ENCODE measurements around the gene GPRC5A. TPM values are rescaled to one million over a fixed set of nuclear protein-coding genes. Genes with fewer than 3 reads are reported as not detected.
"Not testable (repeated sequence)": the region's sequence is repeated elsewhere in the genome, so short reads cannot be mapped to it uniquely, and the experiment has no call there.

GPRC5A gene, protein sequence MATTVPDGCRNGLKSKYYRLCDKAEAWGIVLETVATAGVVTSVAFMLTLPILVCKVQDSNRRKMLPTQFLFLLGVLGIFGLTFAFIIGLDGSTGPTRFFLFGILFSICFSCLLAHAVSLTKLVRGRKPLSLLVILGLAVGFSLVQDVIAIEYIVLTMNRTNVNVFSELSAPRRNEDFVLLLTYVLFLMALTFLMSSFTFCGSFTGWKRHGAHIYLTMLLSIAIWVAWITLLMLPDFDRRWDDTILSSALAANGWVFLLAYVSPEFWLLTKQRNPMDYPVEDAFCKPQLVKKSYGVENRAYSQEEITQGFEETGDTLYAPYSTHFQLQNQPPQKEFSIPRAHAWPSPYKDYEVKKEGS
- total RNA-seq: 25.7 and 27.3 TPM in 2 replicates
- long read RNA-seq, full-length matches to known transcripts: 21 of 25 reads
- long read RNA-seq, partial matches to known transcripts: 2 of 25 reads
- long read RNA-seq, other reads (novel, unspliced or antisense): 2 of 25 reads

DNA sequence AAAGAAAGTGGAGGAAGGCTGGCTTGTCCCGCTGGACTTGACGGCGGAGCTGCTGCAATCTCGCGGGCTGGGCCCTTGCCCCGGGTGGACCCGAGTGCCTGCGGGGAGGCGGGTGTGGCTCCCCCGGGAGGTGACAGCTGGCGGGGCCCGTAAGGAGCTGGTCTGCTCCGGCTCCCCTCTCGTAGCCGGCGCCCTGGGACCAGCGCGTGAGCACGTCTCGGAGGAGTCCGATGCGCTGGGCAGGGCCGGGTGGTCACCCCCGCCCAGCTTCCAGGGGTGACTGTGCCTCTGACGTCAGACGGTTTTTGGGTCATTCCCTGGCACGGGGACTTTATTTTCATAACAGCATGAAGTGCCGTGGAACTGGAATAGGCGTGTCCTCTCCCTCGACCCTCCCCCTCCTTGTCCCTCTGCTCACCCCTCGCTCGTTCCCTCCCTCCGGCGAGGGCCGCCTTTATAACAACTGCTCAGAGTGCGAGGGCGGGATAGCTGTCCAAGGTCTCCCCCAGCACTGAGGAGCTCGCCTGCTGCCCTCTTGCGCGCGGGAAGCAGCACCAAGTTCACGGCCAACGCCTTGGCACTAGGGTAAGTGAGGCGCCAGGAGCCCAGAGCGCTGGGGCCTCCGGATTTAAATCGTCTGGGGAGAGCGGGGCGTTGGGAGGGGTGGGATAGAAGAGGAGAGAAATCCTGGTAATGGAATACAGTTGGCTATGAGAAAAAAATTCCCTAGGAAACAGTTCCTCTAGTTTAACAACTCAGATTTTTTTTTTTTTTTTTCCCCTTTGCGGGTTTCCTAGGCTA is at the start of gene GPRC5A:
GPRC5A (plus strand) TSS at position 483 of the 801 bp plus-strand sequence. CDS start 16,688 bp downstream, outside the sequence.
- H3K27ac Mint-ChIP-seq (ENCODE audit: unreplicated experiment): peak within 1 kb of the TSS; percentile 94
- peaks cover 50% of the 10 kb centered on the region for H3K4me1 Mint-ChIP-seq (ENCODE audit: unreplicated experiment)
- no peaks in the 10 kb centered on the region for H3K36me3 Mint-ChIP-seq (ENCODE audit: unreplicated experiment)
- H3K27me3 Mint-ChIP-seq (ENCODE audit: unreplicated experiment): no peaks in the 10 kb centered on the region
- peak within 1 kb of the TSS; percentile 83 for H3K4me3 Mint-ChIP-seq (ENCODE audit: unreplicated experiment)
- DNase-seq (ENCODE audit: extremely low spot score, unreplicated experiment): peak; percentile 93
- TF ChIP-seq, protein P1, sequence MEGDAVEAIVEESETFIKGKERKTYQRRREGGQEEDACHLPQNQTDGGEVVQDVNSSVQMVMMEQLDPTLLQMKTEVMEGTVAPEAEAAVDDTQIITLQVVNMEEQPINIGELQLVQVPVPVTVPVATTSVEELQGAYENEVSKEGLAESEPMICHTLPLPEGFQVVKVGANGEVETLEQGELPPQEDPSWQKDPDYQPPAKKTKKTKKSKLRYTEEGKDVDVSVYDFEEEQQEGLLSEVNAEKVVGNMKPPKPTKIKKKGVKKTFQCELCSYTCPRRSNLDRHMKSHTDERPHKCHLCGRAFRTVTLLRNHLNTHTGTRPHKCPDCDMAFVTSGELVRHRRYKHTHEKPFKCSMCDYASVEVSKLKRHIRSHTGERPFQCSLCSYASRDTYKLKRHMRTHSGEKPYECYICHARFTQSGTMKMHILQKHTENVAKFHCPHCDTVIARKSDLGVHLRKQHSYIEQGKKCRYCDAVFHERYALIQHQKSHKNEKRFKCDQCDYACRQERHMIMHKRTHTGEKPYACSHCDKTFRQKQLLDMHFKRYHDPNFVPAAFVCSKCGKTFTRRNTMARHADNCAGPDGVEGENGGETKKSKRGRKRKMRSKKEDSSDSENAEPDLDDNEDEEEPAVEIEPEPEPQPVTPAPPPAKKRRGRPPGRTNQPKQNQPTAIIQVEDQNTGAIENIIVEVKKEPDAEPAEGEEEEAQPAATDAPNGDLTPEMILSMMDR (IDR thresholded peaks at IDR 0.05): peak; percentile 49
- H3K9me3 Mint-ChIP-seq (ENCODE audit: unreplicated experiment): no peaks in the 10 kb centered on the region

DNA sequence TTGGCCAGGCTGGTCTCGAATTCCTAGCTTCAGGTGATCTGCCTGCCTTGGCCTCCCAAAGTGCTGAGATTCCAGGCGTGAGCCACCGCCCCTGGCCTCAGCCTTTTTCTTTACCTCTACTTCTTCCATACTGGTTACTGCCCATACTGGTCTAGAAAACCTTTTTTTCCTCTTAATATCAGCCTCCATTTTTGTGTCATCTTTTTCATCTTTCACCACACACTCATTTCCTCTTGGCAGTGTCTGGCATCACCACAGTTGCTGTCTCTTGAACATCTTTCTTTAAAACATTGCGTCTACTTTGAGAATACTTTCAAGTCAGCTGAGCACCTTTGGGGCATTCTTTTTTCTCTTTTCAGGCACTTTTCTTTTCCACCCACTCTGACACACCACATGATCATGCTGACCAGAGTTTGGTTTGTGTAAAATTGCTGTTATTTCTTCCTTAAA is 45.5 kb upstream of the GPRC5A start:
- peak overlapping the region; percentile 77 for H3K27ac Mint-ChIP-seq (ENCODE audit: unreplicated experiment)
- no peaks in the 10 kb centered on the region for H3K36me3 Mint-ChIP-seq (ENCODE audit: unreplicated experiment)
- no peaks in the 10 kb centered on the region for H3K27me3 Mint-ChIP-seq (ENCODE audit: unreplicated experiment)
- no peak for DNase-seq (ENCODE audit: extremely low spot score, unreplicated experiment)
- H3K4me3 Mint-ChIP-seq (ENCODE audit: unreplicated experiment): no peak overlapping the region
- peaks cover 23% of the 10 kb centered on the region for H3K4me1 Mint-ChIP-seq (ENCODE audit: unreplicated experiment)
- TF ChIP-seq, protein P1 (IDR thresholded peaks at IDR 0.05): no peak
- no peaks in the 10 kb centered on the region for H3K9me3 Mint-ChIP-seq (ENCODE audit: unreplicated experiment)

DNA sequence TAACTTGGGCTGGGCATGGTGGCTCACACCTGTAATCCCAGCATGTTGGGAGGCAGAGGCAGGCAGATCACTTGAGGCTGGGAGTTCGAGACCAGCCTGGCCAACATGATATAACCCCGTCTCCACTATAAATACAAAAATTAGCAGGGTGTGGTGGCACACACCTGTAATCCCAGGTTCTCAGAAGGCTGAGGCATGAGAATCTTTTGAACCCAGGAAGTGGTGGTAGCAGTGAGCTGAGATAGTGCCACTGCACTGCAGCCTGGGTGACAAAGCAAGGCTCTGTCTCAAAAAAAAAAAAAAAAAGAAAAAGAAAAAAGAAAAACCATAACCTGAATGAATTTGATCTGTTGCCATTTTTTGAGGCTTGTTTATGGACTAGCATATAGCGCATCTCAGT is 44.6 kb upstream of the GPRC5A start:
- H3K27me3 Mint-ChIP-seq (ENCODE audit: unreplicated experiment); H3K4me3 Mint-ChIP-seq (ENCODE audit: unreplicated experiment); H3K36me3 Mint-ChIP-seq (ENCODE audit: unreplicated experiment); DNase-seq (ENCODE audit: extremely low spot score, unreplicated experiment); H3K9me3 Mint-ChIP-seq (ENCODE audit: unreplicated experiment); H3K27ac Mint-ChIP-seq (ENCODE audit: unreplicated experiment): not testable (repeated sequence)
- H3K4me1 Mint-ChIP-seq (ENCODE audit: unreplicated experiment): peaks cover 23% of the 10 kb centered on the region

DNA sequence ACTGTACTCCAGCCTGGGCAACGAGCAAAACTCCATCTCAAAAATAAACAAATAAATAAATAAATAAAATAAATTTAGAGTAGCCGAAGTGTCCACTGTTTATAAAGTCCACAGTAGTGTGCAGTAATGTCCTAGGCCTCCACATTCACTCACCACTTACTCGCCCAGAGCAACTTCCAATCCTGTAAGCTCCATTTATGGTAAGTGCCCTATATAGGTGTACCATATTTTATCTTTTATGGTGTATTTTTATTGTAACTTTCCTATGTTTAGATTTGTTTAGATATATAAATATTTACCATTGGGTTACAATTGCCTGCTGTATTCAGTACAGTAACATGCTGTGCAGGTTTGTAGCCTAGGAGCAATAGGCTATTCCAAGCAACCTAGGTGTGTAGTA is 37.9 kb upstream of the GPRC5A start:
- Mint-ChIP-seq H3K9me3 (ENCODE audit: unreplicated experiment) (peaks cover 4% of the 10 kb centered on the region), H3K27me3 (ENCODE audit: unreplicated experiment) (no peaks in the 10 kb centered on the region), H3K27ac (ENCODE audit: unreplicated experiment) (no peak overlapping the region), H3K4me3 (ENCODE audit: unreplicated experiment) (no peak overlapping the region), H3K4me1 (ENCODE audit: unreplicated experiment) (no peaks in the 10 kb centered on the region), H3K36me3 (ENCODE audit: unreplicated experiment) (no peaks in the 10 kb centered on the region)
- TF ChIP-seq, protein P1 (IDR thresholded peaks at IDR 0.05): no peak
- DNase-seq (ENCODE audit: extremely low spot score, unreplicated experiment): no peak

DNA sequence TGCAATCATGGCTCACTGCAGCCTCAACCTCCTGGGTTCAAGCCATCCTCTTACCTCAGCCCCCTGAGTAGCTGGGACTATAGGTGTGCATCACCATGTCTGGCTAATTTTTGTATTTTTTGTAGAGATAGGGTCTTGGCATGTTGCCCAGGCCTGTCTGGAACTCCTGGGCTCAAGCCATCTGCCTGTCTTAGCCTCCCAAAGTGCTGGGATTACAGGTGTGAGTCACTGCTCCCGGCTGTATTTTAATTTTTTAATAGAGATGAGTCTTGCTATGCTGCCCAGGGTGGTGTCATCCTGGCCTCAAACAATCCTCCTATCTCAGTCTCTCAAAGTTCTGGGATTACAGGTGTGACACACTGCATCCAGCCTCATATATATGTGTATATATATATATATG is 31.7 kb upstream of the GPRC5A start:
- no peak for DNase-seq (ENCODE audit: extremely low spot score, unreplicated experiment)
- no peaks in the 10 kb centered on the region for H3K27me3 Mint-ChIP-seq (ENCODE audit: unreplicated experiment)
- no peaks in the 10 kb centered on the region for H3K4me1 Mint-ChIP-seq (ENCODE audit: unreplicated experiment)
- no peak overlapping the region for H3K27ac Mint-ChIP-seq (ENCODE audit: unreplicated experiment)
- H3K36me3 Mint-ChIP-seq (ENCODE audit: unreplicated experiment): peaks cover 5% of the 10 kb centered on the region
- H3K4me3 Mint-ChIP-seq (ENCODE audit: unreplicated experiment): no peak overlapping the region
- no peaks in the 10 kb centered on the region for H3K9me3 Mint-ChIP-seq (ENCODE audit: unreplicated experiment)
- TF ChIP-seq, protein P1 (IDR thresholded peaks at IDR 0.05): no peak

Measured in osteocyte (in vitro differentiated cells).